ENCODE measurements around the gene KIF21B. TPM values are rescaled to one million over a fixed set of nuclear protein-coding genes. Genes with fewer than 3 reads are reported as not detected.
"Not testable (repeated sequence)": the region's sequence is repeated elsewhere in the genome, so short reads cannot be mapped to it uniquely, and the experiment has no call there.

The KIF21B gene
- total RNA-seq, 1 donor from 2014 or later: 1.6 TPM

DNA sequence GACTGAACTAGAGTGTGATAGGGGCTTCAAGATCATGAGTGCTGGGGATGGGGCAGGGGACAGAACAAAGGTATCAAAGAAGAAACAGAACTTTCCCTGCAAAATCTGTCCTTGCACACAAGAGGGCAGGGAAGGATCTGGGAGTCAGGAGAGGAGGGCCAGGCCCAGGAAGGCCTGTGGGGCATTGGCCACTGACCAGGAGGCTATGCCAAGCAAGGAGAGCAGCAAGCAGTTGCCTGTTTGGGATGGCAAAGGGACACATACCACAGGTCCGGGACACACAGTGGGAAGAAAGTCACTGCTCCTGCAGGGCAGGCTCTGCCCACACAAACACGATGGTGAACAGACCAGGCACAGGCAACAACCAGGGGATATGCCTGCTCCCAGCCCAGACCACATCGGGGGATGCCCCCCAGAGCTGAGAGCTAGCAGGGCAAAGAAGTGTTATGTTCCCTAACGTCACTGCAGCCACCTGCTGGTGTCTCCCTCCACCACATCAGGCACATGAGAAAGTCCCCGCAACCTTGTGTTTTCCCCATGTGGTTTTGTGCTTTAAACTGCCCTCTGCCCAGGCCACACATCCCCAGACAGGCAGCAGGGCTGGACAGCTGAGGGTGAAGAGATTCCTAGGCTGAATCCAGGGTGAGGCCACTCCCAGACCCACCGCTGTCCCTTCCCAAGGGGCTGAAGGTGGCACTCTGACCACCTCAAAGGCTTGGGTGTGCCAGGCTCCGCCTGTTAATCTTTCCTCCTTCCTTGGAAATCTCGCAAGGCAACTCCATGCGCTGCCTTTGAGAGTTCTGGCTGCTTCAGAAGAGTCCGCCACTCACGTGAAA is 53.6 kb downstream of the KIF21B start:
- DNase-seq: no peak

DNA sequence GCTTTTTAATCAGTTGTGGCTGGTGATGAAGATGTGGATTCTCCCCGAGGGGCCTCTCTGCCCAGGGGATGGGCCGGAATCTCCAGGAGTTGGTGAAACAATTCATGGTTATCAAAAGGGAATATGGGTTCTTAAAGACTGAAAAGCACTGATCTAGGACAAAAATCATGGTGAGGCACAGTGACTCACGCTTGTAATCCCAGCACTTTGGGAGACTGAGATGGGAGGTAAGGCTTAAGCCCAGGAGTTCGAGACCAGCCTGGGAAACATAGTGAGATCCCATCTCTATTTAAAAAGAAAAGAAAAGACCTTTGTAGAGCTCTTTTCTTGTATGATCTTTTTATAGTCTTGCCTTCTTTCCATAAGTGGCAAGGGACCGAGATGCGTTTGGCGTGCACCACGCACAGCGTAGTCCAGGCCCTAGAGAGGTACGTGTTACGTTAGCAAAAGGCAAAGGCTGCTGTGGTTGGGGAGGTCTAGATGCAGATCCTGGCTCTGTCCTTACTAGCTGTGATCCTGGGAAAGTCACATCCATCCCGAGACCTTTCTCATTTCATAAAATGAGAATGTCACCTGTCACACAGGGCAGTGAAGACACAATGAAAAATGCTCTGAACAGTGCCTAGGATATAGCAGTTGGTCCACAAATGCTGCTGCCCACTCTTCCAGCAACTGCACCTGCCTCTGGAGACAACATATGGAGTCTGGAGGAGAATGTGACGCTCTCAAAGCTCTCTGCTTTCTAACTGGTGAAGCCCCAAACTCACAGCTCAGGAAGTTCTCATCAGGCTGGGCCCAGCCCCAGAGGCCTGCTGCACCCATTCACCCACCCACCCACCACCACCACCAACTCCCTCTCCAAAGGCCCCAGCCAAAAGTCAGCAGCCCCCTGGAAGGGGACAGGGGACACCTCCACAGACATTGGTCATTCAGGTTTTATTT is 54.8 kb downstream of the KIF21B start:
- DNase-seq: no peak

DNA sequence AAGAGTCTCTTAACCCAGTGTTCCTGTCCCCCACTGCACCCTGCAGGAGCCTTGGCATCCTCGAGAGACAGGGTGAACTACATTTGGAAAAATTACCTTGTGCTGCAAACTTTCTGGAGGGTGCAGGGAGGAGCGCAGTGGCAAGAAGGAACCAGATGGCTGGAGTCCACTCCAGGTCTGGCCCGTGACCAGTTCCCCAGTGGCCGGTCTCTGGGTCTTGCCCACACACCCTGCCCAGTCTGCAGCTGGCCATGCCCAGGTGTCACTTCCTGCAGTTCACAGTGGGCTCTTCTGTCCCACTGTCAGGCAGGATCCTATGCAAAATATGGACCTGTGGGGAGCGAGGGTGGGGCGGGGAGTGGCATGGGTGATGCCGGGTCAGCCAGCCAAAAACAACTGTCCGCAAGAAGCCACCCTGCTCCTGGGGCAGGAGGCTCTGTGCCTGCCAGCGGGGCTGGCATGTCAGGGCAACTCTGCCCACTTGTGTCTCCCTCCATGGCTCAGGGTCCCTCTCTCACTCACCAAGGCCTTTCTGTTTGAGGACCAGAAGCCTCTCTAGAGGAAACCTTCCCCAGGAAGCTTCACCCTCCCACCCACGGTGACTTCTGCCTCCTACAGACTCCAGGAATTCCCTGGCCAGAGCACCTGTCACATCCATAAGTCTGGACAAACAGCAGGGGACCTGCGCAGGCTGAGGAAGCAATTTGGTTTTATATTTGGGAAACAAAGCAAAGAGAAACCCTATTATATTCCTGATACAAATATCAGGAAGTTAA is 55.6 kb downstream of the KIF21B start:
- no peak for DNase-seq

DNA sequence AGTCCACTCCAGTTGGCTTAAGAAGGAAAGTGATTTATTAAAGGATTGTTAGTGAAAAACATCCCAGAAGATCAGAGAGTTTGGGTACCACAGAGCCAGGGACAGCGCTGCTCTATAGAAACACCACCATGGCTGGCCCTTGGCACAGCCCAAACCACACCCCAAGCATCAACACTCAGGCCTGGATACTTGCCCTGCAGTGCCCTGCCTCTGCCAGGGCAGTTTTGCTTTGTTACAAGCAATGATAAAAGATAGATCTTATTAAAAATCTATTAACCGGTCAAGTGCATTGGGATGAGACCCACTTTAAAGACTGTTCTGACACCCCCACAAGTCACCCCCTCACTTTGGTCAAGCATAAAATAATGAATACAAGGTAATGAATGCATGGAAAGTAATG is 56.6 kb downstream of the KIF21B start:
- DNase-seq: no peak

DNA sequence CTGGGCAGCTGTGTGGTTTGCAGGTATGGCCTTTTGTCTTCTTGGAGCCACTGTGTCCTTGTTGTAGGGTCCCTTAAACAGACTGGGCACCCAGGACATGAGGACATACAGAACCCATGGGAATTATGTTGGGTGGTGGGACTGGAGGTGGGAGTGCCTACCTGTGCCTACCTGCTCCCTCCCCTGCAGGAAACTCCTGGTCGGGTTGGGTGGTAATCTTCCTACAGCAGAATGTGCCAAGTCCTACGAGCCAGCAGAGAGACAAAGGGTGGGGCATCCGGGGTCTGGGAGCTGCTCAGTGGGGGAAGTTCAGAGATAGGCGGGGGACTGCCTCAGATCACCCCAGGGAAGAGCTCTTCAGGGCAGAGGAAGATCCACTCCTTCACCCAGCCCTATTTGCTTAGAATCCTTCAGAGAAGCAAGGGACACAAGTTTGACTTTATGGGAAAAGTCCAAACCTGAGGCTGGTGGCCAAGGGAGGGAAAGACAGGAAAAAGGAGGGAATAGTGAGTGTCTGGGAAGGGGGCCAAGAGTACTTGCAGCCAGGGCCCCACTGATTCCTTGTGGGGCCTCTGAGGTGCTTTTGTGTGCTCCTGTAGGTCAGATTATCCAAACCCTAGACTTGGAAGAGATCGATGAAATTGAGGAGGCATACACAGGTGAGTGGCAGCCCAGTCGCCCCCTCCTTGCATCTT is 58.3 kb downstream of the KIF21B start:
- no peak for DNase-seq

DNA sequence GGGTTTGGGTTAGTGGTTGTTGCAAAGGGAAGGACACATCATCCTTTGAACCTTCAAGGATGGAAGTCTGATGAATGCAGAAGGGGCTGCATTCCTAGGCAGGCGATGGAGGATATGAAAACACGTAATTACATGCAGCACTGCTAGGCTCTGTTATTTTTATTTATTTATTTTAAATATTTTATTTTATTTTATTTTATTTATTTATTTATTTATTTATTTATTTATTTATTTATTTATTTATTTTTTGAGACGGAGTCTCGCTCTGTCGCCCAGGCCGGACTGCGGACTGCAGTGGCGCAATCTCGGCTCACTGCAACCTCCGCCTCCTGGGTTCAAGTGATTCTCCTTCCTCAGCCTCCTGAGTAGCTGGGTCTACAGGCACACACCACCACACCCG is 59.6 kb downstream of the KIF21B start:
- not testable (repeated sequence) for DNase-seq

DNA sequence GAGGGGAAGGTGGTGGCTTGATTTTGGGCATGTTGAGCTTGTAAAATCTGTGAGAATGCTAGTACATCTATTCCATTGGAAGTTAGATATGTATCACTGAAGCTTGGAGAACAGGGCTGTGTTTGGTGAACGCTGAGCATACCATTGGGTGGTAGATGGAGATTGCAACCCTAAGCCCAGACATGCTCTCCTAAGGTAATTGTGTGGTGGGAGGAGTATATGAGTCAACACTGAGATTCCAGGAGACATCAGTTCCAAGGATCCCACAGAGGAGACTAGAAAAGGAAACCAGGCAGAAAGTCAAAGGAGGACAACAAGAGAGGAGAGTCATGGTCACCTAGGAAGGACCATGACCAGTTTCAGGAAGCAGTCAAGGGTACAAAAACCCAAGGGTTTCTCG is 60.4 kb downstream of the KIF21B start:
- DNase-seq: no peak

DNA sequence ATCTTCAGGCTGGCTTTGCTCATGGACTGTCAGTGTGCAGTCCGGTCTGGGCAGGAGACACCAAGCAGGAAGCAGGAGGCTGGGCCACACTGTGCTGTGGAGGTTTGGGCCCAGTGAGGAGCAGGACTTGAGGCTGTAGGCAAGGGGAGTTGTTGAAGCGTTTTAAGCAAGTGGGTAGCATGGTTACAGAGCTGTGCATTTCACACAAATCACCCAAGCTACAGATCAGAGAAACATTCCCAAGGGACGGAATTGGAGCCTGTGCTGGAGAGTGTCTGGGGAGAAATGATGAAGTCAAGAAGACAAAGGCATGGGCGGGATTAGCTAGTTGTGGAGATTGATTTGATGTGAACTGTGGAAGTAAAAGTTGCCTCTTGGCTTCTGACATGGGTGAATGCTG is 60.9 kb downstream of the KIF21B start:
- DNase-seq: no peak

DNA sequence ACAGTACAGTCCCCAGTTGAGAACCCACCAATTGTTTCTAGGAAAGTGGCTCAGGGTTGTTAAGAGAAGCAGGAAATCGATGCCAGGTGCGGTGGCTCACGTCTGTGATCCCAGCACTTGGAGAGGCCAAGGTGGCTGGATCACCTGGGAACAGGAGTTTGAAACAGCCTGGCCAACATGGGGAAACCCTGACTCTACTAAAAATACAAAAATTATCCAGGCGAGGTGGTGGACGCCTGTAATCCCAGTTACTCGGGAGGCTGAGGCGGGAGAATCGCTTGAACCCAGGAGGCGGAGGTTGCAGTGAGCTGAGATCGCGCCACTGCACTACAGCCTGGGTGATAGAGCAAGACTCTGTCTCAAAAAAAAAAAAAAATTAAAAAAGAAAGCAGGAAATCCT is 61.4 kb downstream of the KIF21B start:
- DNase-seq: not testable (repeated sequence)

DNA sequence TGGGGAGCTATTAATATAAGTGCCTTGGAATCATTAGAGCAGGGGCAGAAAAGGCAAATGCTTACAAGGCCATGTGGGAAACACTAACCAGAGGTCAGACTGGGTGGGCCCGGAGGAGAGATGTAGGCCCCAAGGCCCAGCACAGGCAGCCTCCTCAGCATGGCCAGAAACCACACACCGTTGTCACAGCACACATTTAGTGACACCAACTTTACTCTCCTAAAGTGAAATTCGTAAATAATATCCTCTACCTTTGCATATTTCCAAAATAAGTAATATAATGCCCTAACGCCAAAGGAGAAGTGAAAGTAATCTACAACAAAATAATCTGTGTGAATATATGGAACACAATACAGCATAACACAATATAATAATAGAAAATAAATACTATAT is 62.6 kb downstream of the KIF21B start:
- DNase-seq: no peak

DNA sequence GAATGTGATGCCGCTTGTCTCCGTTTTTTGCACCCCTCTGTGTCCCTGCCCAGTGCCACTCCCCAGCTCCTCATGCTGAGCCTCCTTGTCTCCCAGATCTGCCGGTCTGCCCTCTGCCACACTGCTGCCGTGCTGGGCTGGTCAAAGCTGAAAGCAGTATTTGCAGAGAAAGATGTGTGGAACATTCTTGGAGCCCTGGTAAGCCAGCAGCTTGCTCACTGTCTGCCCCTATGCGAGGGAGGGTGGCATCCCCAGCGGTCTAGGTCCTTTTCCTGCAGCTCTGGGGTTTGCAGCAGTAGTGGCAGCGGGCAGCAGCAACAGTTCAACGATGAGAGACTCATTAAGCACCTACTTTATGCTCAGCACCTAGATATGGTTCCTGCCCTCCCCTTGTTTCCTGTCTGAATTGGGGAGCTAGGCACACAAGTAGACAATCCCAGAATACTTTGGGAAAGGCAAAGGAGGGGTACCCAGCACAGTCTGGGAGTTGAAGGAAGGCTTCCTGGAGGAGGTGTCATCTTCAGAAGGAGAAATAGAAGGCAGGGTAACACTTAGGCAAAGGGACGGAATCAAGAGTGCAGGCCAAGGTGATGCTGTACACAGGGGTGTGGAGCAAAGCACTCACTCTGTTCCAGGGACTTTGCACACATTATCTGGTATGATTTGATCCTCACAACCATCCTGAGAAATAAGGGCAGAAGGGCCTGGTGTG is 63.1 kb downstream of the KIF21B start:
- DNase-seq: no peak

DNA sequence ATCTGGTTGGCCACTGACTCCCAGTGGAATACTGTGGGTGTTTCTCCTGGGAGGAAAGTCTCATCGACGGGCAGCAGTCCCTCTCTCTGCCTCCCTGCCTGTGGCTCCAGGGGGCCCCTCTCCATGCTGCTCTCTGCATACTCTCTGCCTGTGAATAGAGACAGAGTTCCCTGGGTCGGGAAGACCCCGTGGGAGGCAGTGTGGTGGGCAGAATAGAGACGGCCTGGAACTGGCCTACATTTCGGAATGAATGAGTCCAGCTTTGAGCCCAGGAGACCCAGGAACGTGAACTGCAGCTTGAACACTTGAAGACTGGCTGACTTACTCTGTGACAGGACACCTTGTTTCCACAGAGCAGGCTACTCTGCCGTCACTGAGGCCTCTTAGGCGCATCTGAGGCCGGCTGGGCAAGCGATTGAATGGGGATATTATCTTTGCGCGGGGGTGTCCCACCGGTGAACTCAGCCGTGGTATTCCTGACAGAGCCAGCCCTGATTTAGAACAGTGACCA is 64.0 kb downstream of the KIF21B start:
- DNase-seq: no peak

DNA sequence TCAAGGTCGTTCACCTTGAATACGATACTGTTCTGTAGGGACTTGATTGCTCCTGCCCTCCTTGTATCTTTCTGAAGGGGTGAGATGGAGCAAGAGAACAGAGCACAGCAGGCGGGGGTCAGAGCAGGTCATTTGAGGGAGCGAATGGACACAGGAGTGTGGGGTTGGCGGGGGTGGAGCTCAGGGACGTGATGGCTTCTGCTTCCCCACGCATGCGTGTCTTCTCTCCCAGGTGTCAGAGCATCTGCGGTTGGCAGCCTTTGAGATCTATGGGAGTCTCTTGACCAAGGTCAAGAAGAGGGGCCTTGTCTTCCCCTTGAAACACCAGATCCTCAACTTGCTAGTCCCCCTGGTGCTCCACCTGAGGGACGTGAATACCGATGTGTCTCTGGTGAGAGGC is 64.9 kb downstream of the KIF21B start:
- DNase-seq: no peak

DNA sequence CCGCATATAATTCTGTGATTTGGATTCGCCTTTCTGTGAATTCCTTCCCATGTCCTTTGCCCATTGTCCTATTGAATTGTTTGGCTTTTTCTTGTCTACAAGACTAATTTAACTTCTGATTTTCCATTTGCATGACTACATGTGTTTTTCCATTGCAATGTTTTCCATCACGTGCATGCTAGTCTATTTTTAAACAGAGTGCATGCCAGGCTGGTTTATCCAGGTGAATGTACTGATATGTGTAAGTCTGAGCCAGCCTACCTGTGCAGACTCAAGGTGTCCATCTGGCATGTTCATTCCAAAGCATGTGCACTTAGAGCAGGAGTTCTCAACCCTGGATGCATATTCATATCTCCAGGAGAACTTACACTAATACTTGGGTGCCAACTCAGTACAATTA is 69.1 kb downstream of the KIF21B start:
- DNase-seq: no peak

DNA sequence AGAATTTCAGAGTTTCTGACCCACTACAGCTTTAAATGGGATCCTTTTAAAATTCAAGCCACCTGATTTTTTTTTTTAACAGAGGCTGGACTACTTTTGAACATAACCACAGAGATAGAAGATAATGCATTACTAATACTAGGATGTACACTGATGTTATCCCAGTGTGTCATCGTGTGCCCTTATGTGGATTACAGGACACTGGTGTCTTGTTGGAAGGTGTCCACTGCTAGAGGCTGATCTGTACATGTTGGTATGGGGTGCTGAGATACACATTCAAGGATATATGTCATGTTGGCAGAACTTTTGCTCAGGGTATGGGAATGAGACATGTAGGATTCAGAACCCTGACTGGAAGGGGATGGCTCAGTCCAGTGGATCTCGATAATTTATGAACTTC is 72.5 kb downstream of the KIF21B start:
- DNase-seq: no peak

DNA sequence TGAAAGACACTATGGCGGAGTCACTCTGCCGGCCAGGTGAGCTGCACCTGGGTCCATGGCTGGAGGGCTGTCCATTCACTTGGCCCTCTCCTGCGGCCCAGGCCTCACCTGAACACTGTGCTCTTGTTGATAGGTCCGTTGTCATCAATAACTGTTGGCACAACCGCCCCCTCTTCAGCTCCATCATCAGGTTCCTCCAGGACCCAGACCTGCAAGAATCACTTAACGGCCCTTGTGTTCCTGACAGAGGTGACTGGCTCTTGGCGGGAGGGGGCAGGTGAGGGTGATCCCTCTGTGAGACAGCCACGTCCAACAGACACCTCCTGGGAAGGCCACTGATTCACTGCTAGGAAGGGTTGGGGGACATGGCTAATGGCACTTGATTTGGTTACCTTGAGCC is 73.9 kb downstream of the KIF21B start:
- no peak for DNase-seq

DNA sequence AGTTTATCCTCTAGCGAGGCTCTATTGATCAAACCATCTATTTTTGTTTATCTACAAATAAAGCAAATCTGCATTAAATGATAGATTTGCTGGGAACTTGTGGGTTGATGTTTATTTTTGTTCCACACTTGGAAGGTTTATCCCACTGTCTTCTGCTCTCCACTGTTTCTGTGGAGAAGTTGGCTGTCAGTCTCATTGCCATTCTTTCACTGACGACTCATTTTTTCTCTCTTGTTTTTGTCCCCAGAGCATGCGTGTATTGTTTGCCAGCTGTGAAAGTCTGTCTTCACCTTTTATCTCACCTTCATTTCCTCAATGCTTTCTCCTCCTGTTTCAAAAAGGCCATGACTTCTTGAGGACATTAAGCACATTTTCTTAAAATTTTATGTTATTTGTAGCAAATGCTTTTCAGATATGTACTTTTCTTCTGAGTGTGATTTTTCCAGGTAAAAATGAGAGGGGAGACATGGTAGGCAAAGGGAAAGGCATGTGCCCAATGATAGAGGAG is 76.4 kb downstream of the KIF21B start:
- no peak for DNase-seq

DNA sequence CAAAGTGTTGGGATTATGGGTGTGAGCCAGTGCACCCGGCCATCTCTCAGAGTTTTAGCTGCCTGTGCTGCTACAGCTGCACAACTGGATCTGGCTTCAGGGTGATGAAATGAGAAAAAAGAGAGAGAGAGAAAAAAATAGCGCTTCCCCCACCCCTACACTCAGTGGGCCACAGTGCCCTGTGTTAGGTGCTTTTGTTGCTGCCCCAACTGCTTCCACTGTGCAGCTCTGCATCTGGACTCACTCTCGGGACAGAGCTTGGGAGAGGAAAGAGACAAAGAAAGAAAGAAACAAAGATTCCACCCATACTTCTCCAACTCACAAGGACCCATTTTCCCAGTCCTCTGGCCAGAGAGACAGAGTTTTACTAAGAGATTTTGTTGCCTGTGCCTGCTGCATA is 78.4 kb downstream of the KIF21B start:
- DNase-seq: no peak

DNA sequence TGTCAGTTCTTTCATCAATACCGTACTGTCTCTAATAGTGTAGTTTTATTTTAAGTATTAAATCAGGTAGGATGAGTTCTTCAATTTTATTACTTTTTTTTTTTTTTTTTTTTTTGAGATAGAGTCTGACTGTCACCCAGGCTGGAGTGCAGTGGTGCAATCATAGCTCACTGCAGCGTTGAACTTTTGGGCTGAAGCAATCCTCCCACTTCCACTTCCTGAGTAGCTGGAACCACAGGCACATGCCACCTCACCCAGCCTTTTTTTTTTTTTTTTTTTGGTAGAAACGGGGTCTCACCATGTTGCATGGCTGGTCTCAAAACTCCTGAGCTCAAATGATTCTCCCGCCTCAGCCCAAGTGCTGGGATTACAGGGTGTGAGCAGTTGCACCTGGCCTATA is 84.6 kb downstream of the KIF21B start:
- no peak for DNase-seq

DNA sequence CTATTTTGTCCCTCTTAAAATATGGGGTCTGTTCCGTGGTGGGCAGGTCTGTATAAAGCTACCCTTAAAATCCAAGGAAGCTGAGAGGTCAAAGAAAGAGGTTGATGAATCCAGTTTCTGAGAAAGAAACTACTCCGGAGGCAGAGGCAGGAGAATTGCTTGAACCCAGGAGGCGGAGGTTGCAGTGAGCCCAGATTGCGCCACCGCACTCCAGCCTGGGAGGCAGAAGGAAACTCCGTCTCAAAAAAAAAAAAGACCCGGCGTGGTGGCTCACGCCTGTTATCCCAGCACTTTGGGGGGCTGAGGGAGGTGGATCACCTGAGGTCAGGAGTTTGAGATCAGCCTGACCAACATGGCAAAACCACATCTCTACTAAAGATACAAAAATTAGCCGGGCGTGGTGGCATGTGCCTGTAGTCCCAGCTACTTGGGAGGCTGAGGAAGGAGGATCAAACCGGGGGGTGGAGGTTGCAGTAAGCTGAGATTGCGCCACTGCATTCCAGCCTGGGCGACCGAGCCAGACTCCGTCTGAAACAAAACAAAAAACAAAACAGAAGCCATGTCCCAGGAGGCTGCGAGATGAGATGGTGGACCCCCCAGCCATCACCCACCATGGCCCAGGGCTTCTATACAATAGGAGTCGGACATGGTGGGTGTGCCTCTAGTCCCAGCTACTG is 88.1 kb downstream of the KIF21B start:
- not testable (repeated sequence) for DNase-seq

Data from skin of body (tissue), 2 donors.